WTC11 (cell line): ENCODE data around the gene BMP7. TPM values are rescaled to one million over a fixed set of nuclear protein-coding genes. Genes with fewer than 3 reads are reported as not detected.

Experiments used
- ATAC-seq: fragments of 200-7000 bp; cut with Tn5 transposase; 2 replicates; pipeline ENCODE4 v1.10.0; 2021; ENCODE audit warnings: mild to moderate bottlenecking, moderate library complexity
- CTCF ChIA-PET: fragments of 300-600 bp; sonication (Branson Sonifier 250); formaldehyde crosslinking; loops from one replicate; lab custom pipeline; 2021; ENCODE audit warnings: antibody characterized with exemption; lab: Charles Lee
- POLR2A ChIA-PET: fragments of 350-600 bp; sonication (Branson Sonifier 250); formaldehyde crosslinking; loops from one replicate; lab custom pipeline; 2021; ENCODE audit warnings: antibody characterized with exemption; lab: Charles Lee
- DNase-seq: peaks from one replicate; pipeline ENCODE4 v3.0.0; 2021; ENCODE audit warnings: low spot score
- H3K27ac Mint-ChIP-seq: 2 replicates; pipeline ENCODE4 v1.8.0; 2021; ENCODE audit warnings: mixed read lengths
- H3K27me3 Mint-ChIP-seq: 2 replicates; pipeline ENCODE4 v1.8.0; 2021; ENCODE audit warnings: low read depth, mild to moderate bottlenecking, moderate library complexity, mixed read lengths
- H3K36me3 Mint-ChIP-seq: 2 replicates; pipeline ENCODE4 v1.8.0; 2021; ENCODE audit warnings: mixed read lengths
- H3K4me1 Mint-ChIP-seq: 2 replicates; pipeline ENCODE4 v1.8.0; 2022; ENCODE audit warnings: mixed read lengths
- H3K4me3 Mint-ChIP-seq: 2 replicates; pipeline ENCODE4 v1.8.0; 2021; ENCODE audit warnings: mild to moderate bottlenecking, moderate library complexity, mixed read lengths
- H3K9me3 Mint-ChIP-seq: 2 replicates; pipeline ENCODE4 v1.8.0; 2021; ENCODE audit warnings: mixed read lengths
- ARID4B ChIP-seq: sonication (generic); formaldehyde crosslinking; IDR thresholded peaks from 2 replicates; pipeline ENCODE4 v1.8.0; 2023; ENCODE audit warnings: missing genetic modification reagents, mild to moderate bottlenecking, borderline replicate concordance
- ATF6 ChIP-seq: sonication (generic); formaldehyde crosslinking; IDR thresholded peaks from 2 replicates; pipeline ENCODE4 v1.8.1; 2023; ENCODE audit warnings: mild to moderate bottlenecking, missing genetic modification reagents
- CREB1 ChIP-seq: sonication (generic); formaldehyde crosslinking; IDR thresholded peaks from 2 replicates; pipeline ENCODE4 v1.8.0; 2023; ENCODE audit warnings: mild to moderate bottlenecking, missing genetic modification reagents
- E2F1 ChIP-seq: sonication (generic); formaldehyde crosslinking; IDR thresholded peaks from 2 replicates; pipeline ENCODE4 v1.8.0; 2022; ENCODE audit warnings: mild to moderate bottlenecking, missing genetic modification reagents
- EMX1 ChIP-seq: fragments of 250-450 bp; sonication (Bioruptor Pico); IDR thresholded peaks from 2 replicates; pipeline ENCODE4 v1.8.0; 2021; ENCODE audit warnings: mild to moderate bottlenecking
- MLX ChIP-seq: sonication (generic); formaldehyde crosslinking; IDR thresholded peaks from 2 replicates; pipeline ENCODE4 v1.8.1; 2023; ENCODE audit warnings: mild to moderate bottlenecking, missing genetic modification reagents, moderate library complexity
- MYBL2 ChIP-seq: sonication (generic); formaldehyde crosslinking; IDR thresholded peaks from 2 replicates; pipeline ENCODE4 v1.8.1; 2023; ENCODE audit warnings: mild to moderate bottlenecking, moderate library complexity, missing genetic modification reagents
- NFE2L1 ChIP-seq: sonication (generic); formaldehyde crosslinking; IDR thresholded peaks from 2 replicates; pipeline ENCODE4 v1.8.1; 2023; ENCODE audit warnings: missing genetic modification reagents
- NR1H2 ChIP-seq: sonication (generic); formaldehyde crosslinking; IDR thresholded peaks from 2 replicates; pipeline ENCODE4 v1.9.0; 2021; ENCODE audit warnings: mild to moderate bottlenecking, moderate library complexity, missing genetic modification reagents
- NR3C1 ChIP-seq: sonication (generic); formaldehyde crosslinking; conservative IDR thresholded peaks from 2 replicates; pipeline ENCODE4 v1.8.1; 2023; ENCODE audit warnings: low read depth, mild to moderate bottlenecking, missing genetic modification reagents
- ZBTB43 ChIP-seq: sonication (generic); formaldehyde crosslinking; IDR thresholded peaks from 2 replicates; pipeline ENCODE4 v1.8.1; 2023; ENCODE audit warnings: mild to moderate bottlenecking, missing genetic modification reagents
- ZNF532 ChIP-seq: fragments of 250-450 bp; sonication (Bioruptor Pico); IDR thresholded peaks from 2 replicates; pipeline ENCODE4 v1.9.0; 2021; ENCODE audit warnings: mild to moderate bottlenecking, borderline replicate concordance
- ZSCAN18 ChIP-seq: fragments of 250-450 bp; sonication (Bioruptor Pico); IDR thresholded peaks from 2 replicates; pipeline ENCODE4 v2.1.2; 2022; ENCODE audit warnings: mild to moderate bottlenecking, moderate library complexity
- total RNA-seq: library from RNA; stranded (reverse); gene quantifications from 3 replicates; pipeline ENCODE4 v1.2.3, GENCODE V29; 2021

BMP7 gene
- total RNA-seq, 1 experiment from 2014 or later, result 40.7 TPM

- no peaks in the 10 kb centered on the region for H3K36me3 Mint-ChIP-seq
- no peak overlapping the region for H3K4me3 Mint-ChIP-seq
- H3K27ac Mint-ChIP-seq, result no peak overlapping the region
- POLR2A ChIA-PET, result no interaction called here
- TF ChIP-seq CREB1 (CRISPR knock-in tag) (no peak), E2F1 (CRISPR knock-in tag) (no peak), ZSCAN18 (no peak)
- H3K4me1 Mint-ChIP-seq, result 0 out of 2 replicates have a peak, but pooled peaks cover 4% of the 10 kb centered on the region
- CTCF ChIA-PET, result interaction anchor here (1.2 kb wide), 1 partner anchor 22 kb away, joined by 3 read pairs; no protein-coding TSS in a partner anchor
- H3K27me3 Mint-ChIP-seq, result no peaks in the 10 kb centered on the region
- no peak for ATAC-seq
- no peak for DNase-seq
- no peaks in the 10 kb centered on the region for H3K9me3 Mint-ChIP-seq
Observed at GRCh38 chr20:57313951-57314350, 47.5 kb upstream of the BMP7 start.

GRCh38 chr20:57313230-57313629, 46.8 kb upstream of the BMP7 start:
- CTCF ChIA-PET, result no interaction called here
- no peak for DNase-seq
- Mint-ChIP-seq H3K36me3 (no peaks in the 10 kb centered on the region), H3K4me1 (0 out of 2 replicates have a peak, but pooled peaks cover 4% of the 10 kb centered on the region), H3K27me3 (no peaks in the 10 kb centered on the region), H3K9me3 (no peaks in the 10 kb centered on the region), H3K27ac (no peak overlapping the region), H3K4me3 (no peak overlapping the region)
- ATAC-seq, result no peak
- no peak for TF ChIP-seq NR1H2 (CRISPR knock-in tag)
- POLR2A ChIA-PET, result no interaction called here

GRCh38 chr20:57312138-57312537, 45.7 kb upstream of the BMP7 start:
- ChIA-PET CTCF (no interaction called here), POLR2A (no interaction called here)
- H3K4me1 Mint-ChIP-seq, result no peaks in the 10 kb centered on the region
- no peak overlapping the region for H3K27ac Mint-ChIP-seq
- no peaks in the 10 kb centered on the region for H3K36me3 Mint-ChIP-seq
- H3K4me3 Mint-ChIP-seq, result no peak overlapping the region
- no peaks in the 10 kb centered on the region for H3K9me3 Mint-ChIP-seq
- no peak for ATAC-seq
- TF ChIP-seq NR3C1 (CRISPR knock-in tag), result no peak
- no peak for TF ChIP-seq ATF6
- no peak for TF ChIP-seq EMX1
- TF ChIP-seq ZNF532 (CRISPR knock-in tag), result no peak
- no peak for TF ChIP-seq NFE2L1 (CRISPR knock-in tag)
- no peak for TF ChIP-seq MLX (CRISPR knock-in tag)
- TF ChIP-seq ZBTB43 (CRISPR knock-in tag), result no peak
- TF ChIP-seq ARID4B (CRISPR knock-in tag), result no peak
- TF ChIP-seq MYBL2 (CRISPR knock-in tag), result no peak
- no peaks in the 10 kb centered on the region for H3K27me3 Mint-ChIP-seq
- no peak for DNase-seq
